ENCODE results near the gene CLIP4. TPM values are rescaled to one million over a fixed set of nuclear protein-coding genes. Genes with fewer than 3 reads are reported as not detected.
A peak's percentile ranks its signal among the peaks of the same experiment; 100 is the strongest.

CLIP4 gene
- total and polyA plus RNA-seq, 2 of the 13 experiments (the other 11 are each of a cell fraction or from before 2014, with no cell fraction given), result 0.46 to 0.49 TPM

GRCh38 chr2:29196792-29197788 lies 81.9 kb downstream of the CLIP4 start:
- DNase-seq (ENCODE audit: low spot score) (peak; percentile 69), ATAC-seq (peak; percentile 99), FAIRE-seq (peak; percentile 95)
- Histone ChIP-seq H3K4me1 (ENCODE audit: insufficient read depth, low read length) (no peaks in the 10 kb centered on the region), H4K20me1 (ENCODE audit: insufficient read depth, low read length) (no peaks in the 10 kb centered on the region), H3K27ac (ENCODE audit: extremely low read length, insufficient read depth, low read length) (no peak overlapping the region), H3K36me3 (replicated peaks in 1 of 2; ENCODE audit: control insufficient read depth in 1 of 2, insufficient read depth in 2 of 2, low read length in 2 of 2) (no peaks in the 10 kb centered on the region), H3K4me2 (ENCODE audit: low read depth, low read length) (no peak overlapping the region), H3K27me3 (ENCODE audit: control insufficient read depth in 1 of 2, insufficient read depth in 2 of 2, low read length in 2 of 2) (peaks cover 0 to 16% of the 10 kb centered on the region in 2 experiments; a peak in 3 of 5 replicates), H2AFZ (ENCODE audit: low read length) (no peak overlapping the region), H3K4me3 (replicated peaks in 1 of 3; ENCODE audit: insufficient read depth in 1 of 3, low read depth in 2 of 3, low read length in 3 of 3) (no peak overlapping the region), H3K9ac (ENCODE audit: insufficient read depth, low read depth, low read length) (no peak overlapping the region), H3K9me3 (ENCODE audit: low read length) (no peaks in the 10 kb centered on the region), H3K79me2 (ENCODE audit: insufficient read depth, low read length) (no peaks in the 10 kb centered on the region)
- ChIA-PET CTCF (ENCODE audit: low intra/inter-chr PET ratio, low total read pairs) (interaction anchor here (1.1 to 5.7 kb wide), 5 partner anchors 234 to 376 kb away, joined by 3 to 111 read pairs (median 15); no protein-coding TSS in a partner anchor), POLR2A (no interaction called here)
- intact Hi-C loops (cut with micrococcal nuclease; ENCODE audit: unreplicated experiment) (loop anchor here (1.0 to 2.0 kb wide), 3 partner anchors 142 to 376 kb away; no protein-coding TSS in a partner anchor), in situ Hi-C loops (cut with HindIII; ENCODE audit: extremely low pct_ligation_motif_present, low pct_unique_long_range_greater_than_20kb) (no loop called here)
- 6% methylated on average over 14 of the region's 14 CpGs for WGBS (ENCODE audit: low lambda C conversion rate)
- BruUV-seq (replicated peaks), result no TSS peak
- TF ChIP-seq NCOR1 (IDR thresholded peaks at IDR 0.05; ENCODE audit: borderline replicate concordance, low read length) (no peak), MED1 (CRISPR knock-in tag; IDR thresholded peaks at IDR 0.05) (no peak), ZNF232 (CRISPR knock-in tag; IDR thresholded peaks at IDR 0.05; ENCODE audit: borderline replicate concordance) (no peak), XRCC5 (optimal IDR thresholded peaks at IDR 0.05; ENCODE audit: low read length) (peak; percentile 77), SMC3 (IDR thresholded peaks at IDR 0.05; ENCODE audit: low read length) (peak; percentile 100), YY1 (IDR thresholded peaks at IDR 0.05; ENCODE audit: insufficient read depth, insufficient replicate concordance, low read depth, low read length) (peak; percentile 17), ZNF512B (CRISPR knock-in tag; IDR thresholded peaks at IDR 0.05; ENCODE audit: borderline replicate concordance) (no peak), TEAD3 (CRISPR knock-in tag; optimal IDR thresholded peaks at IDR 0.05; ENCODE audit: borderline replicate concordance) (peak; percentile 33), STAT5B (CRISPR knock-in tag; IDR thresholded peaks at IDR 0.05) (no peak), HMGXB4 (CRISPR knock-in tag; IDR thresholded peaks at IDR 0.05; ENCODE audit: borderline replicate concordance in 1 of 2, low read depth in 1 of 2) (peak; percentile 39 to 72; a peak in 1 of 4 replicates), ZNF713 (CRISPR knock-in tag; IDR thresholded peaks at IDR 0.05) (no peak), ATF5 (CRISPR knock-in tag; IDR thresholded peaks at IDR 0.05; ENCODE audit: low read depth) (no peak), KDM2A (CRISPR knock-in tag; IDR thresholded peaks at IDR 0.05; ENCODE audit: borderline replicate concordance, low read depth) (peak; percentile 75; the same call in 1 of the 2 replicates), ZNF12 (CRISPR knock-in tag; IDR thresholded peaks at IDR 0.05) (peak; percentile 20; the same call in 1 of the 2 replicates), ZNF24 (IDR thresholded peaks at IDR 0.05) (0 out of 2 replicates have a peak, but pooled peaks have one; percentile 36), LCORL (IDR thresholded peaks at IDR 0.05) (no peak), LCORL (CRISPR knock-in tag; IDR thresholded peaks at IDR 0.05) (0 out of 2 replicates have a peak, but pooled peaks have one; percentile 19), STAG1 (CRISPR knock-in tag; IDR thresholded peaks at IDR 0.05) (peak; percentile 99)
